SK-N-SH treated with all-trans-retinoic acid at 6 μM for 48 hours (cell line): ENCODE data around the gene IL2RG.

Source experiments
- ATAC-seq: fragments of 200-7000 bp; cut with Tn5 transposase; 3 replicates; pipeline ENCODE4 v1.9.1; 2020; ENCODE audit warnings: mild to moderate bottlenecking, moderate library complexity
- ARNTL ChIP-seq: fragments of 450-650 bp; formaldehyde crosslinking; IDR thresholded peaks from 2 replicates; pipeline ENCODE4 v1.5.0; 2020; ENCODE audit warnings: low read depth, mild to moderate bottlenecking, moderate library complexity, borderline replicate concordance
- BACH2 ChIP-seq: fragments of 250-450 bp; sonication (Bioruptor Pico); IDR thresholded peaks from 2 replicates; pipeline ENCODE4 v1.9.0; 2021; ENCODE audit warnings: mild to moderate bottlenecking, borderline replicate concordance
- CSDC2 ChIP-seq: fragments of 250-450 bp; sonication (Bioruptor Pico); IDR thresholded peaks from 2 replicates; pipeline ENCODE4 v1.5.0; 2020; ENCODE audit warnings: mild to moderate bottlenecking, moderate library complexity
- ESRRG ChIP-seq: fragments of 250-450 bp; sonication (Bioruptor Pico); IDR thresholded peaks from 2 replicates; pipeline ENCODE4 v1.6.1; 2021; ENCODE audit warnings: mild to moderate bottlenecking
- GLIS3 ChIP-seq: fragments of 250-450 bp; sonication (Bioruptor Pico); IDR thresholded peaks from 2 replicates; pipeline ENCODE4 v1.5.0; 2020; ENCODE audit warnings: mild to moderate bottlenecking, moderate library complexity
- PPARA ChIP-seq: fragments of 250-450 bp; sonication (Bioruptor Pico); IDR thresholded peaks from 2 replicates; pipeline ENCODE4 v1.5.0; 2020; ENCODE audit warnings: mild to moderate bottlenecking, borderline replicate concordance
- RARB ChIP-seq: fragments of 250-450 bp; sonication (Bioruptor Pico); IDR thresholded peaks from 2 replicates; pipeline ENCODE4 v1.8.0; 2021; ENCODE audit warnings: mild to moderate bottlenecking, moderate library complexity
- TCF4 ChIP-seq: fragments of 250-450 bp; sonication (Bioruptor Pico); IDR thresholded peaks from 2 replicates; pipeline ENCODE4 v1.8.0; 2021; ENCODE audit warnings: mild to moderate bottlenecking, moderate library complexity, borderline replicate concordance
- TOX ChIP-seq: fragments of 250-450 bp; sonication (Bioruptor Pico); IDR thresholded peaks from 2 replicates; pipeline ENCODE4 v1.8.0; 2021; ENCODE audit warnings: mild to moderate bottlenecking, moderate library complexity, borderline replicate concordance
- ZFP3 ChIP-seq: fragments of 250-450 bp; sonication (Bioruptor Pico); IDR thresholded peaks from 2 replicates; pipeline ENCODE4 v1.5.0; 2020; ENCODE audit warnings: mild to moderate bottlenecking, moderate library complexity
- ZFP30 ChIP-seq: fragments of 450-650 bp; formaldehyde crosslinking; IDR thresholded peaks from 2 replicates; pipeline ENCODE4 v1.5.0; 2022; ENCODE audit warnings: mild to moderate bottlenecking, moderate library complexity
- ZNF565 ChIP-seq: fragments of 450-650 bp; formaldehyde crosslinking; conservative IDR thresholded peaks from 2 replicates; pipeline ENCODE4 v1.5.0; 2020; ENCODE audit warnings: low read depth, mild to moderate bottlenecking, moderate library complexity
- ZNF70 ChIP-seq: fragments of 450-650 bp; formaldehyde crosslinking; IDR thresholded peaks from 2 replicates; pipeline ENCODE4 v1.5.0; 2020; ENCODE audit warnings: mild to moderate bottlenecking, moderate library complexity
- ZNF8 ChIP-seq: fragments of 450-650 bp; formaldehyde crosslinking; IDR thresholded peaks from 2 replicates; pipeline ENCODE4 v1.5.0; 2020; ENCODE audit warnings: mild to moderate bottlenecking, moderate library complexity
- TF ChIP-seq, protein P1 (sequence below): fragments of 250-450 bp; sonication (Bioruptor Pico); IDR thresholded peaks from 2 replicates; pipeline ENCODE4 v1.5.1; 2020; ENCODE audit warnings: low read depth, mild to moderate bottlenecking, moderate library complexity
- TF ChIP-seq, protein P2 (sequence below): fragments of 250-450 bp; sonication (Bioruptor Pico); IDR thresholded peaks from 2 replicates; pipeline ENCODE4 v1.8.0; 2020; ENCODE audit warnings: mild to moderate bottlenecking, moderate library complexity, borderline replicate concordance
- TF ChIP-seq, protein P3 (sequence below): fragments of 250-450 bp; sonication (Bioruptor Pico); IDR thresholded peaks from 2 replicates; pipeline ENCODE4 v1.8.0; 2021; ENCODE audit warnings: low read depth, mild to moderate bottlenecking, moderate library complexity, borderline replicate concordance
- TF ChIP-seq, protein P4 (sequence below): fragments of 250-450 bp; sonication (Bioruptor Pico); IDR thresholded peaks from 2 replicates; pipeline ENCODE4 v1.5.0; 2020; ENCODE audit warnings: mild to moderate bottlenecking, moderate library complexity
- TF ChIP-seq, protein P5 (sequence below): fragments of 250-450 bp; sonication (Bioruptor Pico); IDR thresholded peaks from 2 replicates; pipeline ENCODE4 v1.5.1; 2021; ENCODE audit warnings: mild to moderate bottlenecking, moderate library complexity

Gene IL2RG

DNA sequence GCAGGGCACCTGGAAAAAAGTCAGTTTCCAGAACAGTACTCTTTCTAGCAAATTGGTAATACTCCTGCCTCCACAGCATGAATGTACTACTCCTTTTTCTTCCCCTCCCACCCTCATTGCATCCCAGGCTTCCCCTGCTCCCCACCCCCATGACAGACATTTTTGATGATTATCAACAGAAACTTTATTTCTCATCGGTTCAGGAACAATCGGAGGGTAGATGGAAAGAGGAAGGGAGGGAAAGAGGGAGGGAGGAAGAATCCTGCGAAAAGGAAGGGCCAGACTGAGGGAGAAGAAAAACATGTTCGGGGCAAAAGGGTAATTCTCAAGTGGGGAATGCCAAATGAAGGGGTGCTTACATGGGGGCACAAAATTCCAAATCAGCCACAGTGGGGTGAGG is 4.1 kb downstream of the IL2RG start (continued):
- TF ChIP-seq, protein P1, sequence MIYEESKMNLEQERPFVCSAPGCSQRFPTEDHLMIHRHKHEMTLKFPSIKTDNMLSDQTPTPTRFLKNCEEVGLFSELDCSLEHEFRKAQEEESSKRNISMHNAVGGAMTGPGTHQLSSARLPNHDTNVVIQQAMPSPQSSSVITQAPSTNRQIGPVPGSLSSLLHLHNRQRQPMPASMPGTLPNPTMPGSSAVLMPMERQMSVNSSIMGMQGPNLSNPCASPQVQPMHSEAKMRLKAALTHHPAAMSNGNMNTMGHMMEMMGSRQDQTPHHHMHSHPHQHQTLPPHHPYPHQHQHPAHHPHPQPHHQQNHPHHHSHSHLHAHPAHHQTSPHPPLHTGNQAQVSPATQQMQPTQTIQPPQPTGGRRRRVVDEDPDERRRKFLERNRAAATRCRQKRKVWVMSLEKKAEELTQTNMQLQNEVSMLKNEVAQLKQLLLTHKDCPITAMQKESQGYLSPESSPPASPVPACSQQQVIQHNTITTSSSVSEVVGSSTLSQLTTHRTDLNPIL (CRISPR knock-in tag), result no peak
- TF ChIP-seq BACH2 (CRISPR knock-in tag) (no peak), ARNTL (CRISPR knock-in tag) (no peak), ZNF70 (no peak)
- TF ChIP-seq, all 23 proteins: peak for 0

DNA sequence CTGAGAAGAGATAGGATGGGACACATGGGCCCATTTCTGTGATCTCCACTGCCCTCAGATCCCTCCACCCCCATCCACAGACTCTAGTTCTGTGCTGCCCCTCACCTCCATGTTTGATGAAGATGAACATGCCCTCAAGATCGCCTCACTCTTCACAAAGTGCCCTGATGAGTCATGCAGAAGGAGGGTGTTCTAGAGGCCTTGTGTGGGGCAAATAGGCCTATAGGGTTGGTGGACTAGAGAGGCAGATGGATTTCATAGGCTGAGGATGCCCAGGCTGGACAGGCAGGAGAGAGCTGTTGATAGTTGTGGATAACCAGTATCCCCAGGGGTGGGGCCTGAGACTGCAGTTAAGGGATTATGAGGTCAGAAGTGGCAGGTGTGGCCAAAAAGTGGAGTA is 5.0 kb downstream of the IL2RG start, which contains the start of gene CXorf65:
CXorf65 (minus strand) TSS at position 314 of the 400 bp plus-strand sequence; CDS start at position 130, 184 bp downstream.
- ATAC-seq, result no peak
- TF ChIP-seq, protein P1 (CRISPR knock-in tag), result no peak
- TF ChIP-seq ZNF8 (CRISPR knock-in tag) (no peak), CSDC2 (CRISPR knock-in tag) (no peak), TOX (no peak), ZNF70 (no peak), ARNTL (CRISPR knock-in tag) (no peak), TCF4 (CRISPR knock-in tag) (no peak), ESRRG (CRISPR knock-in tag) (no peak), ZFP3 (CRISPR knock-in tag) (no peak), RARB (CRISPR knock-in tag) (no peak), BACH2 (CRISPR knock-in tag) (no peak), GLIS3 (CRISPR knock-in tag) (no peak), ZFP30 (CRISPR knock-in tag) (no peak), PPARA (CRISPR knock-in tag) (no peak)
- TF ChIP-seq, protein P2, sequence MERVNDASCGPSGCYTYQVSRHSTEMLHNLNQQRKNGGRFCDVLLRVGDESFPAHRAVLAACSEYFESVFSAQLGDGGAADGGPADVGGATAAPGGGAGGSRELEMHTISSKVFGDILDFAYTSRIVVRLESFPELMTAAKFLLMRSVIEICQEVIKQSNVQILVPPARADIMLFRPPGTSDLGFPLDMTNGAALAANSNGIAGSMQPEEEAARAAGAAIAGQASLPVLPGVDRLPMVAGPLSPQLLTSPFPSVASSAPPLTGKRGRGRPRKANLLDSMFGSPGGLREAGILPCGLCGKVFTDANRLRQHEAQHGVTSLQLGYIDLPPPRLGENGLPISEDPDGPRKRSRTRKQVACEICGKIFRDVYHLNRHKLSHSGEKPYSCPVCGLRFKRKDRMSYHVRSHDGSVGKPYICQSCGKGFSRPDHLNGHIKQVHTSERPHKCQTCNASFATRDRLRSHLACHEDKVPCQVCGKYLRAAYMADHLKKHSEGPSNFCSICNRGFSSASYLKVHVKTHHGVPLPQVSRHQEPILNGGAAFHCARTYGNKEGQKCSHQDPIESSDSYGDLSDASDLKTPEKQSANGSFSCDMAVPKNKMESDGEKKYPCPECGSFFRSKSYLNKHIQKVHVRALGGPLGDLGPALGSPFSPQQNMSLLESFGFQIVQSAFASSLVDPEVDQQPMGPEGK (CRISPR knock-in tag), result no peak
- TF ChIP-seq, protein P3, sequence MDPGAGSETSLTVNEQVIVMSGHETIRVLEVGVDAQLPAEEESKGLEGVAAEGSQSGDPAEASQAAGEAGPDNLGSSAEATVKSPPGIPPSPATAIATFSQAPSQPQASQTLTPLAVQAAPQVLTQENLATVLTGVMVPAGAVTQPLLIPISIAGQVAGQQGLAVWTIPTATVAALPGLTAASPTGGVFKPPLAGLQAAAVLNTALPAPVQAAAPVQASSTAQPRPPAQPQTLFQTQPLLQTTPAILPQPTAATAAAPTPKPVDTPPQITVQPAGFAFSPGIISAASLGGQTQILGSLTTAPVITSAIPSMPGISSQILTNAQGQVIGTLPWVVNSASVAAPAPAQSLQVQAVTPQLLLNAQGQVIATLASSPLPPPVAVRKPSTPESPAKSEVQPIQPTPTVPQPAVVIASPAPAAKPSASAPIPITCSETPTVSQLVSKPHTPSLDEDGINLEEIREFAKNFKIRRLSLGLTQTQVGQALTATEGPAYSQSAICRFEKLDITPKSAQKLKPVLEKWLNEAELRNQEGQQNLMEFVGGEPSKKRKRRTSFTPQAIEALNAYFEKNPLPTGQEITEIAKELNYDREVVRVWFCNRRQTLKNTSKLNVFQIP (CRISPR knock-in tag), result no peak
- TF ChIP-seq, protein P4, sequence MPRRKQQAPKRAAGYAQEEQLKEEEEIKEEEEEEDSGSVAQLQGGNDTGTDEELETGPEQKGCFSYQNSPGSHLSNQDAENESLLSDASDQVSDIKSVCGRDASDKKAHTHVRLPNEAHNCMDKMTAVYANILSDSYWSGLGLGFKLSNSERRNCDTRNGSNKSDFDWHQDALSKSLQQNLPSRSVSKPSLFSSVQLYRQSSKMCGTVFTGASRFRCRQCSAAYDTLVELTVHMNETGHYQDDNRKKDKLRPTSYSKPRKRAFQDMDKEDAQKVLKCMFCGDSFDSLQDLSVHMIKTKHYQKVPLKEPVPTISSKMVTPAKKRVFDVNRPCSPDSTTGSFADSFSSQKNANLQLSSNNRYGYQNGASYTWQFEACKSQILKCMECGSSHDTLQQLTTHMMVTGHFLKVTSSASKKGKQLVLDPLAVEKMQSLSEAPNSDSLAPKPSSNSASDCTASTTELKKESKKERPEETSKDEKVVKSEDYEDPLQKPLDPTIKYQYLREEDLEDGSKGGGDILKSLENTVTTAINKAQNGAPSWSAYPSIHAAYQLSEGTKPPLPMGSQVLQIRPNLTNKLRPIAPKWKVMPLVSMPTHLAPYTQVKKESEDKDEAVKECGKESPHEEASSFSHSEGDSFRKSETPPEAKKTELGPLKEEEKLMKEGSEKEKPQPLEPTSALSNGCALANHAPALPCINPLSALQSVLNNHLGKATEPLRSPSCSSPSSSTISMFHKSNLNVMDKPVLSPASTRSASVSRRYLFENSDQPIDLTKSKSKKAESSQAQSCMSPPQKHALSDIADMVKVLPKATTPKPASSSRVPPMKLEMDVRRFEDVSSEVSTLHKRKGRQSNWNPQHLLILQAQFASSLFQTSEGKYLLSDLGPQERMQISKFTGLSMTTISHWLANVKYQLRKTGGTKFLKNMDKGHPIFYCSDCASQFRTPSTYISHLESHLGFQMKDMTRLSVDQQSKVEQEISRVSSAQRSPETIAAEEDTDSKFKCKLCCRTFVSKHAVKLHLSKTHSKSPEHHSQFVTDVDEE (CRISPR knock-in tag), result no peak

DNA sequence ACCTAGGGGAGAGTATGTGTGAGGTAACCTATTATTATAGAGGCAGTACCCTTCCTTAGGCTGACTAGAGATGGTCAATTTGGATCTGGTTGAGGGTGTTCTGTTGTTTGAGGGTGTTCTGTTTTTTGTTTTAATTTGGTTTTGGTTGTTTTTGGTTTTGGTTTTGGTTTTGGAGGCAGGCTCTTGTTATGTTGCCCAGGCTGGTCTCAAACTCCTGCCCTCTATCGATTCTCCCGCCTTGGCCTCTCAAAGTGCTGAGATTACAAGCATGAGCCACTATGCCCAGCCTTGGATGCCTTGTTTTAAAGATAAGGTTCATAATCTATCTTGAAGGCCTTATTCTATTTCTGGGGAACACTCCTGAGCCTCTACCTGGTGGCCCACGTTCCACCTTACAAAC is 5.7 kb downstream of the IL2RG start:
- TF ChIP-seq GLIS3 (CRISPR knock-in tag), result no peak
- no peak for TF ChIP-seq ZNF70
- TF ChIP-seq TCF4 (CRISPR knock-in tag), result no peak
- TF ChIP-seq TOX, result no peak
- TF ChIP-seq, protein P3 (CRISPR knock-in tag), result no peak
- no peak for TF ChIP-seq ESRRG (CRISPR knock-in tag)
- TF ChIP-seq, protein P4 (CRISPR knock-in tag), result no peak
- TF ChIP-seq ZNF8 (CRISPR knock-in tag), result no peak
- no peak for TF ChIP-seq ZNF565 (CRISPR knock-in tag)
- TF ChIP-seq BACH2 (CRISPR knock-in tag), result no peak
- no peak for TF ChIP-seq ARNTL (CRISPR knock-in tag)
- TF ChIP-seq PPARA (CRISPR knock-in tag), result no peak
- TF ChIP-seq, protein P5, sequence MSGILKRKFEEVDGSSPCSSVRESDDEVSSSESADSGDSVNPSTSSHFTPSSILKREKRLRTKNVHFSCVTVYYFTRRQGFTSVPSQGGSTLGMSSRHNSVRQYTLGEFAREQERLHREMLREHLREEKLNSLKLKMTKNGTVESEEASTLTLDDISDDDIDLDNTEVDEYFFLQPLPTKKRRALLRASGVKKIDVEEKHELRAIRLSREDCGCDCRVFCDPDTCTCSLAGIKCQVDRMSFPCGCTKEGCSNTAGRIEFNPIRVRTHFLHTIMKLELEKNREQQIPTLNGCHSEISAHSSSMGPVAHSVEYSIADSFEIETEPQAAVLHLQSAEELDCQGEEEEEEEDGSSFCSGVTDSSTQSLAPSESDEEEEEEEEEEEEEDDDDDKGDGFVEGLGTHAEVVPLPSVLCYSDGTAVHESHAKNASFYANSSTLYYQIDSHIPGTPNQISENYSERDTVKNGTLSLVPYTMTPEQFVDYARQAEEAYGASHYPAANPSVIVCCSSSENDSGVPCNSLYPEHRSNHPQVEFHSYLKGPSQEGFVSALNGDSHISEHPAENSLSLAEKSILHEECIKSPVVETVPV (CRISPR knock-in tag), result no peak
- TF ChIP-seq ZFP3 (CRISPR knock-in tag), result no peak
- no peak for ATAC-seq
